ENCODE data around the gene SMIM41.

Gene SMIM41

DNA sequence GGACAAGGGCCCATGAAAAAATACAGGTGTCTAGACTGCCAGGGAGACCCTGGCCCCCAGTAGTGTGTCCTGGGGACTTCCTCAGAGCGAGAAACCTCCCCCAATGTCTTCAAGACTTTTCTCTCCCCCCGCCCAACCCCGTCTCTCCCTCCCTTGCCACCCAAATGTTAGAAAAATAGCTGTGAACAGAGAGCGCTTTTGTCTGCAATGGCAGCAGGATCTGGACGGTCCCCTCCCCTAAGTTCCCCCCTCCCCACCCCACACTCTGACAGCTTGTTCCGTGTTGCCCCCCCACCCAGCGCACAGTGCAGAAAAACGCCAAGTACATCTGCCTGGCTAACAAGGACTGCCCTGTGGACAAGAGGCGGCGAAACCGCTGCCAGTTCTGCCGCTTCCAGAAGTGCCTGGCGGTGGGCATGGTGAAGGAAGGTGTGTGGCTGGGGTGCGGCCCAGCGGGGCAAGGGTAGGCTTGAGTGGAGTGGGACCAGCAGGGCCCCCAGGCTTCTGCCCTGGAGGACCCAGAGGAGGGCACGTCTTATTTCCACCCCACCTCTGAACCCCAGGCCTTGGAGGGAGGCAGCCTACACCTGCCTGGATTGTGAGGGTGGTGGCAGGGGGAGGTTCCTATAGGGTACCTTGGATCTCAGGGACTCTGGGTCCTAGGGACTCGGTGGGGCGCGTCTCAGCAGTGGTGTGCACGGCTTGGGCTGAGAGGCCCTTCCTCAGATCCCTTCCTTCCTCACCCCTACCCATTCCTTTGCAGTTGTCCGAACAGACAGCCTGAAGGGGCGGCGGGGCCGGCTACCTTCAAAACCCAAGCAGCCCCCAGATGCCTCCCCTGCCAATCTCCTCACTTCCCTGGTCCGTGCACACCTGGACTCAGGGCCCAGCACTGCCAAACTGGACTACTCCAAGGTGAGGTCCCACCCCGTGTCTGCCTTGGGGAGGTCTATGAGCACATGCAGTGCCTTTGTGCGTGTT lies 23.5 kb upstream of the SMIM41 start:
- TF ChIP-seq ZFX (IDR thresholded peaks at IDR 0.05; ENCODE audit: borderline replicate concordance), result no peak
- TF ChIP-seq, protein P1, sequence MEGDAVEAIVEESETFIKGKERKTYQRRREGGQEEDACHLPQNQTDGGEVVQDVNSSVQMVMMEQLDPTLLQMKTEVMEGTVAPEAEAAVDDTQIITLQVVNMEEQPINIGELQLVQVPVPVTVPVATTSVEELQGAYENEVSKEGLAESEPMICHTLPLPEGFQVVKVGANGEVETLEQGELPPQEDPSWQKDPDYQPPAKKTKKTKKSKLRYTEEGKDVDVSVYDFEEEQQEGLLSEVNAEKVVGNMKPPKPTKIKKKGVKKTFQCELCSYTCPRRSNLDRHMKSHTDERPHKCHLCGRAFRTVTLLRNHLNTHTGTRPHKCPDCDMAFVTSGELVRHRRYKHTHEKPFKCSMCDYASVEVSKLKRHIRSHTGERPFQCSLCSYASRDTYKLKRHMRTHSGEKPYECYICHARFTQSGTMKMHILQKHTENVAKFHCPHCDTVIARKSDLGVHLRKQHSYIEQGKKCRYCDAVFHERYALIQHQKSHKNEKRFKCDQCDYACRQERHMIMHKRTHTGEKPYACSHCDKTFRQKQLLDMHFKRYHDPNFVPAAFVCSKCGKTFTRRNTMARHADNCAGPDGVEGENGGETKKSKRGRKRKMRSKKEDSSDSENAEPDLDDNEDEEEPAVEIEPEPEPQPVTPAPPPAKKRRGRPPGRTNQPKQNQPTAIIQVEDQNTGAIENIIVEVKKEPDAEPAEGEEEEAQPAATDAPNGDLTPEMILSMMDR (IDR thresholded peaks at IDR 0.05), result no peak
- H3K27ac ChIP-seq, result no peak overlapping the region

DNA sequence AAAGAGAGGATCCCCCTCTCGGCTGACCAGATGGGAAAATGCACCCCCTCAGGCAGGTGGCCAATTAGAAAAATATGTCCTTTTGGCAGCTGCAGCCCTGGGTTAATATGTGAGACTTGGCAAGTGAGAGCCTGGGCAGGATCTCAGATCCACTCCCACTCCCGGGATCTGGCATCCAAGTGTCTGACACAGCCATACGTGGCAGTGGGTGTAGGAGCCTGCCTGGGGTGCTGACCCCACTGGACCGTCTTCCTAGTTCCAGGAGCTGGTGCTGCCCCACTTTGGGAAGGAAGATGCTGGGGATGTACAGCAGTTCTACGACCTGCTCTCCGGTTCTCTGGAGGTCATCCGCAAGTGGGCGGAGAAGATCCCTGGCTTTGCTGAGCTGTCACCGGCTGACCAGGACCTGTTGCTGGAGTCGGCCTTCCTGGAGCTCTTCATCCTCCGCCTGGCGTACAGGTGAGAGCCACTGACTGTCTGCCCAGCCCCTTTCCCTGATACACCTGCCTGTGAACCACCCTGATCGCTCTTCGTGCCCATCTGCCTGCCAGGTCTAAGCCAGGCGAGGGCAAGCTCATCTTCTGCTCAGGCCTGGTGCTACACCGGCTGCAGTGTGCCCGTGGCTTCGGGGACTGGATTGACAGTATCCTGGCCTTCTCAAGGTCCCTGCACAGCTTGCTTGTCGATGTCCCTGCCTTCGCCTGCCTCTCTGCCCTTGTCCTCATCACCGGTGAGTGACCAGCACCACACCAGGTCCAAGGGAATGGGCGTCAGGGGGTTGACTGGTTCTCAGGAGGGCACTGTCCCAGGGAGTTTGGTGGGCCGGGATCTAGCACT lies 22.5 kb upstream of the SMIM41 start:
- no peak overlapping the region for H3K27ac ChIP-seq
- TF ChIP-seq, protein P1 (IDR thresholded peaks at IDR 0.05), result no peak
- no peak for TF ChIP-seq ZFX (IDR thresholded peaks at IDR 0.05; ENCODE audit: borderline replicate concordance)

DNA sequence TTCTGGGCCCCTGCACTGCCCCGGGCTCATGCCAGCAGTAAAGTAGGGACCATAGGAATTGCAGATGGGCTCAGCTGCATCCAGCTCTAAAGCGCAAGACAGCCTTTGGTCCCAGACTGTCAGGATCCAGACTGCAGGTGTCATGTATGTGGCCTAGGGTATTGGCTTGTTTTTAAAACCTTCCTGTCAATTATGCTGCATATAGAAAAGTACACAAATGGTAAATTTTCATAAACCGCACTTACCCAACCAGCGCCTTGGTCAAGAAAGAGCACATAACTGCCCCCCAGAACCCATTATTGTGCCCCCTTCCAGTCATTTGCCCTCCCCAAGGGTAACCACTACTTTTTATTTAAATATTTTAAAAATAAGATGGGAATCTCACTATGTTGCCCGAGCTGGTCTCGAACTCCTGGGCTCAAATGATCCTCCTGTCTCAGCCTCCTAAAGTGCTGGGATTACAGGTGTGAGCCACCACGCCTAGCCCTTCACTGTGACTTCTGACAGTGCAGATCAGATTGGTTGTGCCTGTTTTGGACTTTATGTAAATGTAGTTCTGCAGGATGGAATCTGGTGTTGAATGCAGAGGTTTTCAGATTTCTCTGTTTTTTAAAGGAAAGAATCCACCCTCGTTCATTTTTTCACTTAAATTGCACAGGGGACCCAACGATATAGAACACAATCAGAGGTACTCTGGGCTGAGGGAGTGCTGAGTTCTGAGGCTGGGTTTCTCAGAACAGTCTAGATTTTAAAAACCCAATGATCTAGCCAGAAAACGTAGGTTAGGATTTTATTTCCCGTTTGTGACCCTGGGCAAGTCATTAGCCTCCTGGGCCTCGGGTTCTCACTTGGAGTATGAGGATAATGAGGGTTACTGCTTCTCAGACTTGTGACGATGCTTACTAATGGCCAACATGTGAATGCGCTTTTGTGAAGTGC lies 21.6 kb upstream of the SMIM41 start:
- no peak for TF ChIP-seq ZFX (IDR thresholded peaks at IDR 0.05; ENCODE audit: borderline replicate concordance)
- H3K27ac ChIP-seq, result no peak overlapping the region

DNA sequence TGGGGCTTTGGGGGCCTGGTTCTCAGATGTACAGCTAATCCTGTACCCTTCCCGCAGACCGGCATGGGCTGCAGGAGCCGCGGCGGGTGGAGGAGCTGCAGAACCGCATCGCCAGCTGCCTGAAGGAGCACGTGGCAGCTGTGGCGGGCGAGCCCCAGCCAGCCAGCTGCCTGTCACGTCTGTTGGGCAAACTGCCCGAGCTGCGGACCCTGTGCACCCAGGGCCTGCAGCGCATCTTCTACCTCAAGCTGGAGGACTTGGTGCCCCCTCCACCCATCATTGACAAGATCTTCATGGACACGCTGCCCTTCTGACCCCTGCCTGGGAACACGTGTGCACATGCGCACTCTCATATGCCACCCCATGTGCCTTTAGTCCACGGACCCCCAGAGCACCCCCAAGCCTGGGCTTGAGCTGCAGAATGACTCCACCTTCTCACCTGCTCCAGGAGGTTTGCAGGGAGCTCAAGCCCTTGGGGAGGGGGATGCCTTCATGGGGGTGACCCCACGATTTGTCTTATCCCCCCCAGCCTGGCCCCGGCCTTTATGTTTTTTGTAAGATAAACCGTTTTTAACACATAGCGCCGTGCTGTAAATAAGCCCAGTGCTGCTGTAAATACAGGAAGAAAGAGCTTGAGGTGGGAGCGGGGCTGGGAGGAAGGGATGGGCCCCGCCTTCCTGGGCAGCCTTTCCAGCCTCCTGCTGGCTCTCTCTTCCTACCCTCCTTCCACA lies 20.7 kb upstream of the SMIM41 start:
- no peak for TF ChIP-seq ZFX (IDR thresholded peaks at IDR 0.05; ENCODE audit: borderline replicate concordance)
- TF ChIP-seq, protein P1 (IDR thresholded peaks at IDR 0.05), result no peak
- H3K27ac ChIP-seq, result no peak overlapping the region

DNA sequence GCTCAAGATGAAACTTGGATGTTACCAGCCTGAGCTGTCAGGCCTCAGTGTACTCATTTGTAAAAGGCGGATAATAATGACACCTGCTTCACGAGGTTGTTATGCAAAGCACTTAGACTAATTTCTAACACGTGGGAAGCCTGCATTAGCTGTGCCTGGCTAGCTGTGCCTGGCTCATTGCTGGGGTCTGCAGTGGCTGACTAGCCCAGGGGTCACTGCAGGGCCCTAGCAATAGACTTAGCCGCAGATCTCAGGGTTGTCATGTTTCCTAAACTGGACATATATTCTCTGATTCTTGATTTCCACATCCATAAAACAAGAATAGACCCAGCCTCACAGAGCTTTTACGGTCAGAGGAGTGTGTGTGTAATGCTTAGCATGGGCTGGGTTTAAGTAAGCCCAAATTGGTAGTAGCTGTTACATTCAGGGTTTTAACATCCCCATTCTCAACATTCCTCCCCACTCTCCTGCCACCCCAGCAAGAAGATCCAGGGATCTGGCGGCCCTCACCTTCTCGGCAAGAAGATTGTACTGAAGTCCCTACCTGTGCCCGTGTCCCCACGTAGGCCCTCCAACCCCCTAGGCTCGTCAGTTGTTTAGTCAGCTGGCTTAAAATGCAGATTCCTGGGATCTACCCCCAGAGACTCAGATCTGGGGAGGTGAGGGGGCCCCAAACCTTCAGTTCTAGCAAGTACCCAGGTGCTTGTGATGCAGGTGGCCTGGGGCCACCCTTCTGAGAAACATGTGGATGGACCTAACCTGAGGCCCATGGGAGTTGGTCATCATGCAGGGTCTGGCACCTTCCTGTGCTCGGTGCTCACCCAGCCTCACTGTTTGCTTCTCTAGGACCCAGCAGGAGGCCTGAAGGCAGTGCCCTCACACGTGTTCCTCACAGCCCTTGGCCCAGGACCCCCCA lies 19.7 kb upstream of the SMIM41 start:
- H3K27ac ChIP-seq, result 0 out of 2 replicates have a peak overlapping the region, but pooled peaks have one; percentile 14
- TF ChIP-seq, protein P1 (IDR thresholded peaks at IDR 0.05), result no peak
- no peak for TF ChIP-seq ZFX (IDR thresholded peaks at IDR 0.05; ENCODE audit: borderline replicate concordance)

DNA sequence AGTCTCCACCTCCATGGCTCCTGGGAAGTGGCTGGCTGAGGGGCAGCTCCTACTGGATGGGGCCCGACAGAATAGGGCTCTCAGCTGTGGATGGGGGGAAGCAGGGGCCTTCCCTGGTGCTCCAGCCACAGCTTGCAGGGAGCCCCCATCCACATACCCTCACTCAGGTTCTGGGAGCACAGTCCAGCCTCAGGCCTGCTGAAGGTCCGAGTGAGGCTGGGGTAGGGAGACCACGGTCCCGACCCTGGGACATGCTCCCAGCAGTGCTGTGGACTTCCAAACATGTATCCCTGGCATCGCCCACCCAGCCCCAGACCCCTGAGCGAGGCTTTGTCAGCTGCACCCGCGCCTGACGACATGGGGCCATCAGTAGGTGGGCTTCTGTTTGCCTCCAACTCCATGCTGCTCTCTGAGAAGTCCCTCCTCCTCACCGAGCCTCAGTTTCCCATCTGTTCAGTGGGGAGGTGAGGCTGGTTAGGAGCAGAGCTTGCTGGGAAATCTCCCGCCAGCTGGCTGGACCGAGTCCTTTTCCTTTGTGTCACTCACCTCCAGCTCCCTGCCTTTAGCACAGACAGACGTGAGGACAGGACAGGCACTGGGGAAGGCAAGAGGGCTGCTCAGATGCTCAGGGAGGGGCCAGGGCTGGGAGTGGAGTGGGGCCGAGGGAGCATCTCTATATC lies 18.9 kb upstream of the SMIM41 start:
- TF ChIP-seq, protein P1 (IDR thresholded peaks at IDR 0.05), result no peak
- no peak for TF ChIP-seq ZFX (IDR thresholded peaks at IDR 0.05; ENCODE audit: borderline replicate concordance)
- no peak overlapping the region for H3K27ac ChIP-seq

All from 22Rv1 (cell line).